ENCODE results near the gene RNPEPL1.
A peak's percentile ranks its signal among the peaks of the same experiment; 100 is the strongest.

RNPEPL1 gene

GRCh38 chr2:240577281-240578109 is 9.2 kb downstream of the RNPEPL1 start:
- no peak for DNase-seq

GRCh38 chr2:240578110-240578450 is 9.8 kb downstream of the RNPEPL1 start:
- DNase-seq, result no peak

- DNase-seq, result no peak
Observed at GRCh38 chr2:240578488-240578887, 10.2 kb downstream of the RNPEPL1 start.

- DNase-seq, result no peak
Observed at GRCh38 chr2:240579071-240579762, 10.9 kb downstream of the RNPEPL1 start.

- no peak for DNase-seq
Observed at GRCh38 chr2:240579771-240580614, 11.7 kb downstream of the RNPEPL1 start.

GRCh38 chr2:240581811-240582210 is 13.5 kb downstream of the RNPEPL1 start:
- no peak for DNase-seq

GRCh38 chr2:240582781-240583180 is 14.5 kb downstream of the RNPEPL1 start:
- DNase-seq, result no peak

GRCh38 chr2:240583774-240584173 is 15.5 kb downstream of the RNPEPL1 start:
- no peak for DNase-seq

- peak; percentile 87 for DNase-seq
Observed at GRCh38 chr2:240584486-240585031, 16.3 kb downstream of the RNPEPL1 start.

GRCh38 chr2:240585101-240585500 is 16.8 kb downstream of the RNPEPL1 start:
- DNase-seq, result no peak

GRCh38 chr2:240585681-240586197 is 17.5 kb downstream of the RNPEPL1 start:
- no peak for DNase-seq

GRCh38 chr2:240586198-240586918 is 18.1 kb downstream of the RNPEPL1 start, which contains the start of gene CAPN10:
Gene CAPN10 (plus strand): TSS chr2:240586734. CDS start chr2:240586912, 178 bp downstream.
- DNase-seq, result peak; percentile 81

- no peak for DNase-seq
Observed at GRCh38 chr2:240586919-240587800, 18.9 kb downstream of the RNPEPL1 start.

- no peak for DNase-seq
Observed at GRCh38 chr2:240588006-240588655, 19.8 kb downstream of the RNPEPL1 start.

GRCh38 chr2:240588669-240589068 is 20.4 kb downstream of the RNPEPL1 start:
- DNase-seq, result no peak

- DNase-seq, result no peak
Observed at GRCh38 chr2:240589375-240589774, 21.1 kb downstream of the RNPEPL1 start.

GRCh38 chr2:240589850-240590525 is 21.7 kb downstream of the RNPEPL1 start:
- DNase-seq, result no peak

GRCh38 chr2:240590681-240591111 is 22.4 kb downstream of the RNPEPL1 start:
- DNase-seq, result no peak

- no peak for DNase-seq
Observed at GRCh38 chr2:240591226-240591625, 22.9 kb downstream of the RNPEPL1 start.

GRCh38 chr2:240591784-240592183 is 23.5 kb downstream of the RNPEPL1 start:
- no peak for DNase-seq

All from NCI-H446 treated with DMSO at 0.1 percent for 48 hours (cell line).